Gastrocnemius medialis (tissue), 4 donors: ENCODE data around the gene SLC2A14. TPM values are rescaled to one million over a fixed set of nuclear protein-coding genes. Genes with fewer than 3 reads are reported as not detected.
"Not testable (repeated sequence)": the region's sequence is repeated elsewhere in the genome, so short reads cannot be mapped to it uniquely, and the experiment has no call there.

Experiments used
- ATAC-seq, 2 donors: fragments of 150-250 bp; one replicate each; pipeline ENCODE4 v1.9.1; 2016
- DNase-seq, 2 donors: peaks; one replicate each; pipeline ENCODE4 v3.0.0-alpha.2; 2019
- H3K27ac ChIP-seq, 4 donors: fragments of 200-600 bp; sonication (generic); 1 replicate in 1 of 4; 2 replicates in 3 of 4; pipeline ENCODE4 v1.5.1; 2016 to 2018; ENCODE audit warnings: mild to moderate bottlenecking in 2 of 4, moderate library complexity in 1 of 4
- H3K27me3 ChIP-seq, 3 donors: fragments of 200-600 bp; sonication (generic) in 2 of 3; 1 replicate in 1 of 3; 2 replicates in 2 of 3; pipeline versions ENCODE4 v1.5.1 to v1.6.0; 2016 to 2019; ENCODE audit warnings: mild to moderate bottlenecking in 1 of 3, moderate library complexity in 1 of 3
- H3K36me3 ChIP-seq, 2 donors: fragments of 200-600 bp; sonication (generic) in 1 of 2; one replicate each; pipeline ENCODE4 v1.5.1; 2017 to 2018
- H3K4me1 ChIP-seq, 2 donors: fragments of 200-600 bp; sonication (generic) in 1 of 2; one replicate each; pipeline ENCODE4 v1.5.1; 2016 to 2017; ENCODE audit warnings: mild to moderate bottlenecking in 2 of 2
- H3K4me3 ChIP-seq, 4 donors: fragments of 200-600 bp; sonication (generic) in 3 of 4; 1 replicate in 1 of 4; 2 replicates in 3 of 4; pipeline ENCODE4 v1.5.1; 2016 to 2019; ENCODE audit warnings: mild to moderate bottlenecking in 2 of 4
- H3K9me3 ChIP-seq, 3 donors: fragments of 200-600 bp; sonication (generic) in 2 of 3; 1 replicate in 1 of 3; 2 replicates in 2 of 3; pipeline ENCODE4 v1.5.1; 2016 to 2019
- POLR2A ChIP-seq, 2 donors: fragments of 450-650 bp; IDR thresholded peaks; one replicate each; pipeline ENCODE4 v1.6.1; 2017; ENCODE audit warnings: antibody characterized with exemption in 2 of 2, mild to moderate bottlenecking in 2 of 2, moderate library complexity in 2 of 2
- in situ Hi-C, 4 donors: fragments of 200-750 bp; cut with MboI; loops; one replicate each; pipeline versions ENCODE4 v1.15.0 to v1.8.0; 2017; ENCODE audit warnings: low sequenced_read_pairs in 4 of 4
- intact Hi-C: fragments of 100-400 bp; cut with DNase I; formaldehyde crosslinking; loops from one replicate; pipeline ENCODE4 v1.15.1; 2023; ENCODE audit warnings: low total_unique reads
- total RNA-seq, 4 donors: library from RNA; depleted of rRNA; stranded (reverse); fragments of >200 nt; gene quantifications; one replicate each; pipeline versions ENCODE4 v1.1.0 to v1.2.3, GENCODE V29; 2016
- TF ChIP-seq, protein P1 (sequence below), 5 experiments: fragments of 450-650 bp in 3 of 5; fragments of 200-600 bp in 2 of 5; sonication (generic) in 2 of 5; IDR thresholded peaks in 4 of 5; conservative IDR thresholded peaks in 1 of 5; 1 replicate in 4 of 5; 2 replicates in 1 of 5; pipeline ENCODE4 v1.5.1; 2016 to 2019; ENCODE audit warnings: antibody characterized with exemption in 5 of 5, mild to moderate bottlenecking in 3 of 5, moderate library complexity in 3 of 5

Gene SLC2A14
- total RNA-seq, 4 donors from 2014 or later, result not detected

DNA sequence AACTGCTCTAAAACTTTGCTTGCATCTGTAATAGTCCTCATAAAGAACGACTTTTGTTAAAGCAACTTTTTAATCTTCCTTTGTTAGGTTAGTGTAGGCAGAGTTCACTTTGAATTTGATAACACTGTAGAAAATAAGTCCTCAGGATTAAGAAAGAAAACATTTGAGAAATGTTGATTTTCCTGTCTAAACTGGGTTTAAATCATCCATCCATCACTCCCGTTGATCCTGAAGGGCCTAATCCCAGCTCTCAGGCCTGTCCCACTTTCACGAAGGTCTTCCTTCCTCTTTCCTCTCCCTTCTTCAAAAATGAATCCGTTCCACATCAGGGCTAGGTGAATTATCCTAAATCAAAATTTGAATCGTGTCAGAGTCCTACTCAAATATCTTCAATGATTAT lies 36.9 kb downstream of the SLC2A14 start:
- Histone ChIP-seq H3K4me1 (no peaks in the 10 kb centered on the region), H3K27ac (no peak overlapping the region), H3K9me3 (no peaks in the 10 kb centered on the region), H3K27me3 (no peaks in the 10 kb centered on the region), H3K4me3 (no peak overlapping the region), H3K36me3 (no peaks in the 10 kb centered on the region)
- in situ Hi-C loops (no loop called here), intact Hi-C loops (no loop called here)
- TF ChIP-seq, protein P1, sequence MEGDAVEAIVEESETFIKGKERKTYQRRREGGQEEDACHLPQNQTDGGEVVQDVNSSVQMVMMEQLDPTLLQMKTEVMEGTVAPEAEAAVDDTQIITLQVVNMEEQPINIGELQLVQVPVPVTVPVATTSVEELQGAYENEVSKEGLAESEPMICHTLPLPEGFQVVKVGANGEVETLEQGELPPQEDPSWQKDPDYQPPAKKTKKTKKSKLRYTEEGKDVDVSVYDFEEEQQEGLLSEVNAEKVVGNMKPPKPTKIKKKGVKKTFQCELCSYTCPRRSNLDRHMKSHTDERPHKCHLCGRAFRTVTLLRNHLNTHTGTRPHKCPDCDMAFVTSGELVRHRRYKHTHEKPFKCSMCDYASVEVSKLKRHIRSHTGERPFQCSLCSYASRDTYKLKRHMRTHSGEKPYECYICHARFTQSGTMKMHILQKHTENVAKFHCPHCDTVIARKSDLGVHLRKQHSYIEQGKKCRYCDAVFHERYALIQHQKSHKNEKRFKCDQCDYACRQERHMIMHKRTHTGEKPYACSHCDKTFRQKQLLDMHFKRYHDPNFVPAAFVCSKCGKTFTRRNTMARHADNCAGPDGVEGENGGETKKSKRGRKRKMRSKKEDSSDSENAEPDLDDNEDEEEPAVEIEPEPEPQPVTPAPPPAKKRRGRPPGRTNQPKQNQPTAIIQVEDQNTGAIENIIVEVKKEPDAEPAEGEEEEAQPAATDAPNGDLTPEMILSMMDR (IDR thresholded peaks at IDR 0.05 in 4 of 5, conservative IDR thresholded peaks at IDR 0.05 in 1 of 5), result no peak
- no peak for TF ChIP-seq POLR2A (IDR thresholded peaks at IDR 0.05)
- ATAC-seq (no peak), DNase-seq (no peak)

DNA sequence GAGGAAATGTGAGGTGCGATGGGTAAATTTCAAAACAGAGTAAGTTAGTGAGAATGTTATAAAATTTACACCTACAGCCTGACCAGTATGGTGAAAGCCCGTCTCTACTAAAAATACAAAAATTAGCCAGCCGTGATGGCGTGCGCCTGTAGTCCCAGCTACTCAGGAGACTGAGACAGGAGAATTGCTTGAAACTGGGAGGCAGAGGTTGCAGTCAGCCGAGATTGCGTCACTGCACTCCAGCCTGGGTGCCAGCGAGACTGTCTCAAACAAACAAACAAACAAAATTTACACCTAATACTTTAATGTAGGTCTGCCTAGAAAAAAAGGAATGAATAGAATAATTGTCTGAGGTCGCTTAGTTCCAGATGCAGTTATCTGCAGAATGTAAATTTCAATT lies 37.6 kb downstream of the SLC2A14 start:
- DNase-seq, result no peak
- intact Hi-C loops, result no loop called here

DNA sequence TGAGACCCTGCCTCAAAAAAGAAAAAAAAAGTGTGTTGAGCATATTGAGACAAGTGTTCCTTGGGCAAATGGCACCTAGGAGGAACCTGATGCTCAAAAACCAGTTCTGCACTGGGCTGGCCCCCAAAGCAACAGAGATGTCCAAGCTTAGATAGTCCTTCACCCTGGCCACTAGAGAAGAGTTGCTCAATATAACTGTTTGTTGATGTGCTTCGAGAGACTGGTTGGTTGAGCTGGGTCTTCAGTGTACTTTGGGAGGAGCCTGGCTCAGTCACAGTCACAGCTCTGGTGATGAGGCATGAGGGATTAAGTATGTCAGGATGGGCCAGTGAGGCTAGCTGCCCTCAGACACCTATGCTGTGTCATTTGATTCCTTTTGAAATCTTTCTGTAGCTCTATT lies 38.0 kb downstream of the SLC2A14 start:
- TF ChIP-seq POLR2A (IDR thresholded peaks at IDR 0.05), result no peak
- TF ChIP-seq, protein P1 (IDR thresholded peaks at IDR 0.05 in 4 of 5, conservative IDR thresholded peaks at IDR 0.05 in 1 of 5), result no peak
- DNase-seq (no peak), ATAC-seq (no peak)
- Histone ChIP-seq H3K27me3 (no peaks in the 10 kb centered on the region), H3K36me3 (no peaks in the 10 kb centered on the region), H3K4me1 (no peaks in the 10 kb centered on the region), H3K4me3 (no peak overlapping the region), H3K9me3 (no peaks in the 10 kb centered on the region), H3K27ac (no peak overlapping the region)
- intact Hi-C loops (no loop called here), in situ Hi-C loops (no loop called here)

More for the DNA sequence above, 37.6 kb downstream of the SLC2A14 start:
- no peak for ATAC-seq
- Histone ChIP-seq H3K9me3 (no peaks in the 10 kb centered on the region), H3K4me3 (no peak overlapping the region), H3K36me3 (no peaks in the 10 kb centered on the region), H3K27me3 (no peaks in the 10 kb centered on the region), H3K4me1 (no peaks in the 10 kb centered on the region), H3K27ac (no peak overlapping the region)
- TF ChIP-seq, protein P1 (IDR thresholded peaks at IDR 0.05 in 4 of 5, conservative IDR thresholded peaks at IDR 0.05 in 1 of 5), result no peak
- no peak for TF ChIP-seq POLR2A (IDR thresholded peaks at IDR 0.05)
- in situ Hi-C loops, result no loop called here

DNA sequence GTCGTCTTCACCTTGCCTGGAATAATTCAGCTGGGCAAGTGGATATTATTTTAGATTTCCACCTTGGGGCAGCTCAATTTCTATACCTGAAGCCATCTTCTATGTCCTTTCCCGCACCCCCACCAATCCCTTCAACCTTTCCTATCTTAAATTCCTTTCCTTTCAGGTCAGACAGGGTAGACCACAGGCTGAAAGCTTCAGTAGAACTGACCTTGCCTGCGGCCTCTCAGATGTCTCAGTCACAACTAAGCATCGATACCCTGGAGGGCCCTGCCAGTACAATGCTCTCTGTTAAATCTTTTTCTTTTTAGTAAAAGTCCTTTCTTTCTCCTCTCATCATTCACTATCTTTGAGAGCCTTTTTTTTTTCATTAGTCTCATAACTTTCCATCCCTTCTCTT lies 38.9 kb downstream of the SLC2A14 start:
- Histone ChIP-seq H3K4me3 (no peak overlapping the region), H3K4me1 (no peaks in the 10 kb centered on the region), H3K27ac (no peak overlapping the region), H3K9me3 (no peaks in the 10 kb centered on the region), H3K27me3 (no peaks in the 10 kb centered on the region), H3K36me3 (no peaks in the 10 kb centered on the region)
- no peak for TF ChIP-seq POLR2A (IDR thresholded peaks at IDR 0.05)
- TF ChIP-seq, protein P1 (IDR thresholded peaks at IDR 0.05 in 4 of 5, conservative IDR thresholded peaks at IDR 0.05 in 1 of 5), result no peak
- in situ Hi-C loops, result no loop called here
- intact Hi-C loops, result no loop called here
- no peak for ATAC-seq
- DNase-seq, result no peak

- H3K36me3 ChIP-seq, H3K4me1 ChIP-seq, H3K27ac ChIP-seq, DNase-seq, H3K9me3 ChIP-seq, H3K4me3 ChIP-seq, H3K27me3 ChIP-seq, intact Hi-C loops, ATAC-seq, in situ Hi-C loops: not testable (repeated sequence)
Observed at GRCh38 chr12:7833201-7833600, 39.5 kb downstream of the SLC2A14 start.
